Fibroblast of villous mesenchyme (primary cell): ENCODE data around the gene ZBTB5. TPM values are rescaled to one million over a fixed set of nuclear protein-coding genes. Genes with fewer than 3 reads are reported as not detected.

ENCODE experiments used
- DNase-seq: peaks from one replicate; pipeline ENCODE4 v3.0.0-alpha.2; 2010; ENCODE audit warnings: low read depth
- H3K4me3 ChIP-seq: 2 replicates; pipeline ENCODE4 v1.5.1; 2011; ENCODE audit warnings: low read depth, mild to moderate bottlenecking, low read length
- total RNA-seq: library from RNA; depleted of rRNA; stranded (reverse); fragments of >200 nt; gene quantifications from 2 replicates; pipeline ENCODE4 v1.2.3, GENCODE V29; 2012
- TF ChIP-seq, protein P1 (sequence below): IDR thresholded peaks from 2 replicates; pipeline ENCODE4 v1.5.1; 2012; ENCODE audit warnings: low read depth, mild to moderate bottlenecking, low read length; ENCODE audit not compliant: insufficient read depth

The ZBTB5 gene
- total RNA-seq, 1 donor = 12.5 TPM

GRCh38 chr9:37422289-37423104 is 42.8 kb downstream of the ZBTB5 start, which contains the start of gene GRHPR:
GRHPR (plus strand) TSS chr9:37422696; CDS start chr9:37422751, 55 bp downstream.
- TF ChIP-seq, protein P1, sequence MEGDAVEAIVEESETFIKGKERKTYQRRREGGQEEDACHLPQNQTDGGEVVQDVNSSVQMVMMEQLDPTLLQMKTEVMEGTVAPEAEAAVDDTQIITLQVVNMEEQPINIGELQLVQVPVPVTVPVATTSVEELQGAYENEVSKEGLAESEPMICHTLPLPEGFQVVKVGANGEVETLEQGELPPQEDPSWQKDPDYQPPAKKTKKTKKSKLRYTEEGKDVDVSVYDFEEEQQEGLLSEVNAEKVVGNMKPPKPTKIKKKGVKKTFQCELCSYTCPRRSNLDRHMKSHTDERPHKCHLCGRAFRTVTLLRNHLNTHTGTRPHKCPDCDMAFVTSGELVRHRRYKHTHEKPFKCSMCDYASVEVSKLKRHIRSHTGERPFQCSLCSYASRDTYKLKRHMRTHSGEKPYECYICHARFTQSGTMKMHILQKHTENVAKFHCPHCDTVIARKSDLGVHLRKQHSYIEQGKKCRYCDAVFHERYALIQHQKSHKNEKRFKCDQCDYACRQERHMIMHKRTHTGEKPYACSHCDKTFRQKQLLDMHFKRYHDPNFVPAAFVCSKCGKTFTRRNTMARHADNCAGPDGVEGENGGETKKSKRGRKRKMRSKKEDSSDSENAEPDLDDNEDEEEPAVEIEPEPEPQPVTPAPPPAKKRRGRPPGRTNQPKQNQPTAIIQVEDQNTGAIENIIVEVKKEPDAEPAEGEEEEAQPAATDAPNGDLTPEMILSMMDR = no peak
- peak within 1 kb of the TSS; percentile 82 for H3K4me3 ChIP-seq
- DNase-seq = peak; percentile 65

- H3K4me3 ChIP-seq = peak overlapping the region; percentile 82
- DNase-seq = no peak
- TF ChIP-seq, protein P1 = no peak
Measured at GRCh38 chr9:37421914-37422288, 43.3 kb downstream of the ZBTB5 start.

DNA sequence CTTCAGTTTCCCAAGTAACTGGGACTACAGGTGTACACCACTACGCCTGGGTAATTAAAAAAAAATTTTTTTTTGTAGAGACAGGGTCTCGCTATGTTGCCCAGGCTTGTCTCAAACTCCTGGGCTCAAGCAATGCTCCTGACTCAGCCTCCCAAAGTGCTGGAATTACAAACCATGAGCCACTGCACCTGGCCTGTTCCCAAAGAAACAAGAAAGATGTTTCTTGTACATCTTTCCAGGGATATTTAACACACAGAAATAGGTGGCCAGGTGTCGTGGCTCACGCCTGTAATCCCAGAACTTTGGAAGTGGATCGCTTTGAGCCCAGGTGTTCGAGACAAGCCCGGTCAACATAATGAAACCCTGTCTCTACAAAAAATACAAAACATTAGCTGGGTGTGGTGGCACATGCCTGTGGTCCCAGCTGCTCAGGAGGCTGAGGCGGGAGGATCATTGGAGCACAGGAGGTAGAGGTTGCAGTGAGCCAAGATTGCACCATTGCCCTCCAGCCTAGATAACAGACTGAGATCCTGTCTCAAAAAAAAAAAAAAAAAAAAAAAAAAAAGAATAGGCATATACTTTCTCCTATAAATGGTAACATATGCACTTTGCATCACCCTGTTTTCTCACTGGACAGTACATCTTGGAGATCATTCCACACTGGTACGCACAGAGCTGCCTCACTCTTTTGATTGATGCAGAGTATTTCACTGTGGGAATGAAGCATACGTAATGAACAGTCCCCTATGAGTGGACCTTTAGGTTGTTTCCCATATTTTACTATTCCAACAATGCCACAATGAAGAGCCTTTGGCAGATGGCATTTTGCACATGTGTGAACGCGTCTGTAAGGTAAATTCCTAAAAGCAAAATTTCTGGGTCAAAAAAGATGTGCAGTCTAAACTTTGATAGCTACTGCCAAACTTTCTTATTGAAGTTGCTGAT is 44.7 kb downstream of the ZBTB5 start:
- TF ChIP-seq, protein P1 = no peak
- H3K4me3 ChIP-seq = no peak overlapping the region

DNA sequence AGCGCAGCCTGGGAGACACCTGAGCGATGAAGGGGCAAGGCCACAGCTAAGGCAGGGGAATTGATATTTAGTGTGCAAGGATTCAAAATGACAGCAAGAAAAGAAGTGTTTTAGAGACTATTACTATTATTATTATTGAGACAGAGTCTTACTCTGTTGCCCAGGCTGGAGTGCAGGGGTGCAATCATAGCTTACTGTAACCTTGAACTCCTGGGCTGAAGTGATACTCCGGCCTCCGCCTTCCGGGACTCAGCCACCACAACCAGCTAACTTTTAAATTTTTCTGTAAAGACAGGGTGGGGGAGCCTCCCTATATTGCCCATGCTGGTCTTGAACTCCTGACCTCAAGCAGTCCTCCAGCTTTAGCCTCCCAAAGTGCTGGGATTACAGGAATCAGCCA is 46.0 kb downstream of the ZBTB5 start:
- H3K4me3 ChIP-seq = no peak overlapping the region
- TF ChIP-seq, protein P1 = no peak
- no peak for DNase-seq

More for the DNA sequence above, 44.7 kb downstream of the ZBTB5 start:
- no peak for DNase-seq

DNA sequence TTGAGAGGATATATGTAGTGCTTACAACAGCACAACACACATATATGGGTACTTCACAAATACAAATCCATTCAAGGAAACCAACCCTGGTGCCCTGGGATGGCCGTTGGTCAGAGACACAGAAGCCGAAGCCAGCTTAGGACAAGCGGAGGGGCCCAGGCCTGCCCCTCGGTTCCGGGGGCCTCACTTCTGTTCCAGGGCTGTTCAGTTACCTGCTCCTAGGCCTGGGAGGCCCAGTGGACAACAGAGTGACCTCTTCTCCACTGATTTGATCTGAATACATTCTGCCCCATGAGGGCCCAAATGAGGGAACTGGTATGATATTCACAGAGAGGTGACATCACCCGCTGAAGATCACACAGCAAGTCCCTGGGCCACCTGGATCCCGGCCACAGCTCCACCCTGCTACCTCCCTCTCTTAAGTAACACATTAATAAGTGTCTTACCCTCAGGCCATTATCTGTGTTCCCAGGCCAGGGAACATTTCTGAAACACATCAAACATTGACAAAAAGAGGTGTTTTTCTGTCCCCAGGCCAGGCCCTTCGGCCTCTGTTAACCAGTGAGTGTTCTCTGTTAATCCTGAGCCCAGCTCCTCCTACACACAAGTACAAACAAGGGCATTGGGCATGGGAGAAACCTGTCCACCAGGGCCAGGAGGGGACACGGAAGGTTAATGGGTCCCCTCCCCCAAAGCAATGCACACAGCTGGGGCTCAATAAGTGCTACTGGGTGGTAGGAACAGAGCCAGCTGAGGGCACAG is 47.2 kb downstream of the ZBTB5 start:
- no peak overlapping the region for H3K4me3 ChIP-seq
- DNase-seq = peak; percentile 14
- TF ChIP-seq, protein P1 = no peak

DNA sequence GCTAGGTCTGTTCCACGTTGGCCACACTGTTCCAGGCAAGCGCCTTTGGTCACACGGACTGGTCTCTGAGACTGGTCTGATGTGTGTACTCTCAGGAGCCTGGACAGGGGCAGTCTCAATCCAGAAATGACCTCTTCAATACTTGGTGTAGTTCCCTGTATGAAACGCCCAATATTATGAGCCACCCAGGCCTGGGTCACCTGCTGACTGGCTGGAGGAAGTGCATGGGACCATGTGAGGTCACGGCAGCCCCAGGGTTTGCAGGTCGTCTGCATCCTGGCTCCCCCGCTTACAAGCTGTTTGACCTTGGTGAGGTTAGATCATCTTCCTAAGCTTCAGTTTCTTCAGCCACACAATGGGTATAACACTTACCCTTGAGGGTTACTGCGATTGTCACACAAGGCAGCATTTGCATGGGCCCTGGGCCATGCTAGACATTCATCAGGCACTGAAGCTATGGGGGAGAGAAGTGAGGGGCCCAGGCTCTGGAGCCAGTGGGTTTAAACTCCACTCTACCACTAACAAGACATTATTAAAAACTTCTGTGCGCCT is 47.9 kb downstream of the ZBTB5 start:
- TF ChIP-seq, protein P1 = no peak
- H3K4me3 ChIP-seq = no peak overlapping the region
- DNase-seq = no peak
